GM12878 (cell line): ENCODE measurements around the gene PPP1R26.

Experiments used
- ATF3 ChIP-seq: IDR thresholded peaks from 2 replicates; pipeline ENCODE4 v1.6.1; 2011; ENCODE audit warnings: low read depth, mild to moderate bottlenecking, low read length, moderate library complexity, borderline replicate concordance; ENCODE audit errors: extremely low read depth
- CHD2 ChIP-seq: IDR thresholded peaks from 2 replicates; pipeline ENCODE4 v1.6.1; 2011; ENCODE audit warnings: low read depth, low read length, improper control_type of control experiment, borderline replicate concordance
- CTCF ChIP-seq, 3 experiments: IDR thresholded peaks in 2 of 3; conservative IDR thresholded peaks in 1 of 3; 2 replicates each; pipeline ENCODE4 v1.5.1; 2011; ENCODE audit warnings: low read depth in 3 of 3, low read length in 3 of 3, mild to moderate bottlenecking in 3 of 3, control low read depth in 2 of 3, moderate library complexity in 2 of 3, inconsistent platforms in 1 of 3, mixed read lengths in 1 of 3; ENCODE audit not compliant: control insufficient read depth in 2 of 3, insufficient read depth in 1 of 3; ENCODE audit errors: extremely low read depth in 1 of 3
- EP300 ChIP-seq, 2 experiments: fragments of 150-350 bp in 1 of 2; IDR thresholded peaks; 2 replicates each; pipeline ENCODE4 v1.6.1; 2011 to 2012; ENCODE audit warnings: low read depth in 2 of 2, low read length in 2 of 2, borderline replicate concordance in 1 of 2, improper control_type of control experiment in 1 of 2, inconsistent platforms in 1 of 2; ENCODE audit not compliant: control insufficient read depth in 1 of 2
- EZH2 ChIP-seq: IDR thresholded peaks from 2 replicates; pipeline ENCODE4 v1.6.1; 2012; ENCODE audit warnings: low read depth, mild to moderate bottlenecking, control low read depth, inconsistent platforms, low read length, borderline replicate concordance; ENCODE audit not compliant: control insufficient read depth
- PBX3 ChIP-seq: IDR thresholded peaks from 2 replicates; pipeline ENCODE4 v1.6.1; 2011; ENCODE audit warnings: mild to moderate bottlenecking, low read depth, low read length, moderate library complexity; ENCODE audit not compliant: insufficient replicate concordance
- POLR2A ChIP-seq: IDR thresholded peaks from 2 replicates; pipeline ENCODE4 v1.6.1; 2011; ENCODE audit warnings: low read depth, mild to moderate bottlenecking, low read length
- POLR2AphosphoS5 ChIP-seq: IDR thresholded peaks from 2 replicates; pipeline ENCODE4 v1.6.1; 2011; ENCODE audit warnings: mild to moderate bottlenecking, low read length, inconsistent platforms

GRCh38 chr9:135531096-135531495 lies 51.5 kb downstream of the PPP1R26 start:
- TF ChIP-seq PBX3 (no peak), POLR2AphosphoS5 (no peak), CTCF (IDR thresholded peaks at IDR 0.05 in 2 of 3, conservative IDR thresholded peaks at IDR 0.05 in 1 of 3; ENCODE audit: control insufficient read depth in 2 of 3, extremely low read depth in 1 of 3, insufficient read depth in 1 of 3, low read depth in 3 of 3, low read length in 3 of 3) (no peak), EZH2 (no peak), POLR2A (no peak), ATF3 (no peak), EP300 (IDR thresholded peaks at IDR 0.05; ENCODE audit: borderline replicate concordance in 1 of 2, control insufficient read depth in 1 of 2, low read depth in 2 of 2, low read length in 2 of 2) (no peak), CHD2 (no peak)
